ENCODE results near the gene NPL.

The NPL gene

GRCh38 chr1:182823220-182823619 is 33.6 kb downstream of the NPL start:
- DNase-seq = no peak

GRCh38 chr1:182826892-182827291 is 37.3 kb downstream of the NPL start:
- DNase-seq = no peak

GRCh38 chr1:182829285-182829932 is 39.8 kb downstream of the NPL start:
- no peak for DNase-seq

GRCh38 chr1:182833271-182833670 is 43.7 kb downstream of the NPL start:
- DNase-seq = no peak

- DNase-seq = no peak
Observed at GRCh38 chr1:182834326-182834725, 44.8 kb downstream of the NPL start.

GRCh38 chr1:182835806-182836205 is 46.2 kb downstream of the NPL start:
- DNase-seq = no peak

GRCh38 chr1:182839209-182840066 is 49.9 kb downstream of the NPL start, which contains the start of gene DHX9:
DHX9 (plus strand) TSS chr1:182839347; CDS start chr1:182842567, 3,220 bp downstream.
- DNase-seq = peak; percentile 97

- DNase-seq = no peak
Observed at GRCh38 chr1:182841368-182841988, 51.9 kb downstream of the NPL start.

GRCh38 chr1:182842265-182842664 is 52.7 kb downstream of the NPL start:
- DNase-seq = no peak

- no peak for DNase-seq
Observed at GRCh38 chr1:182845379-182845778, 55.8 kb downstream of the NPL start.

- no peak for DNase-seq
Observed at GRCh38 chr1:182845894-182846293, 56.3 kb downstream of the NPL start.

- DNase-seq = no peak
Observed at GRCh38 chr1:182847105-182847504, 57.5 kb downstream of the NPL start.

- no peak for DNase-seq
Observed at GRCh38 chr1:182848736-182849135, 59.2 kb downstream of the NPL start.

GRCh38 chr1:182850319-182850718 is 60.7 kb downstream of the NPL start:
- DNase-seq = no peak

GRCh38 chr1:182851825-182852224 is 62.3 kb downstream of the NPL start:
- DNase-seq = no peak

- no peak for DNase-seq
Observed at GRCh38 chr1:182855911-182856310, 66.3 kb downstream of the NPL start.

GRCh38 chr1:182857212-182857611 is 67.6 kb downstream of the NPL start:
- no peak for DNase-seq

GRCh38 chr1:182860658-182861057 is 71.1 kb downstream of the NPL start:
- no peak for DNase-seq

- DNase-seq = no peak
Observed at GRCh38 chr1:182861994-182862393, 72.4 kb downstream of the NPL start.

- no peak for DNase-seq
Observed at GRCh38 chr1:182862827-182863226, 73.3 kb downstream of the NPL start.

- DNase-seq = no peak
Observed at GRCh38 chr1:182863940-182864339, 74.4 kb downstream of the NPL start.

- DNase-seq = no peak
Observed at GRCh38 chr1:182867861-182868260, 78.3 kb downstream of the NPL start.

- DNase-seq = no peak
Observed at GRCh38 chr1:182869241-182869666, 79.7 kb downstream of the NPL start.

GRCh38 chr1:182872881-182873280 is 83.3 kb downstream of the NPL start:
- DNase-seq = no peak
